ENCODE measurements around the gene FOXL1.

DNA sequence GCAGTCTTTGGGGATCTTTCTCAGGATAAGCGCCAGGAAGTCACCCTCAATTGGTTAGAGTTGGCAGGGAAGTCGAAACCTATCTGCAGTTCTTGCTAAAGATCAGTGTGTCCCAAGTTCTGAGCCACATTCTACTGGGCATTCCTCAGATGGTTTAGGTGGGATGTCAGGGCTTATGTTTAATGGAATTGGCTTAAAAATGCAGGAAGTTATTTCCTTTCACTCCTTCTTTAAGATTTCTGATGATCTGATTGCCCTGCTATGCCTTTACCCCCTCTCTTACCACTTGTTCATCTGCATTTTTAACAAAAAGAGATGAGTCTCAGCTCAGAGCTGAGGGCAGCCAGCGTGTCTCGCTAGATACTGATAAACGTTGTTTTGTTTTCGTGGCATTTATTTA, 30.8 kb downstream of the FOXL1 start:
- no peak for TF ChIP-seq POLR2A (IDR thresholded peaks at IDR 0.05; ENCODE audit: low read depth)
- no peak for TF ChIP-seq CTCF (IDR thresholded peaks at IDR 0.05)
- no peak for TF ChIP-seq POLR2AphosphoS5 (IDR thresholded peaks at IDR 0.05)
- no peak for TF ChIP-seq EP300 (IDR thresholded peaks at IDR 0.05)

All from esophagus muscularis mucosa (tissue), 4 donors.